HFF-Myc (cell line): ENCODE results near the gene CREBZF.

Experiments
- DNase-seq: peaks from one replicate; pipeline ENCODE4 v3.0.0-alpha.2; 2011; ENCODE audit warnings: low read depth; ENCODE audit errors: extremely low read depth
- H3K4me3 ChIP-seq: replicated peaks from 2 replicates; pipeline ENCODE4 v1.5.1; 2011; ENCODE audit warnings: low read depth, mild to moderate bottlenecking, control low read depth, low read length
- CTCF ChIP-seq: IDR thresholded peaks from 2 replicates; pipeline ENCODE4 v1.5.1; 2012; ENCODE audit warnings: mild to moderate bottlenecking, low read depth, low read length, control low read depth; ENCODE audit errors: missing control alignments

CREBZF gene, protein sequence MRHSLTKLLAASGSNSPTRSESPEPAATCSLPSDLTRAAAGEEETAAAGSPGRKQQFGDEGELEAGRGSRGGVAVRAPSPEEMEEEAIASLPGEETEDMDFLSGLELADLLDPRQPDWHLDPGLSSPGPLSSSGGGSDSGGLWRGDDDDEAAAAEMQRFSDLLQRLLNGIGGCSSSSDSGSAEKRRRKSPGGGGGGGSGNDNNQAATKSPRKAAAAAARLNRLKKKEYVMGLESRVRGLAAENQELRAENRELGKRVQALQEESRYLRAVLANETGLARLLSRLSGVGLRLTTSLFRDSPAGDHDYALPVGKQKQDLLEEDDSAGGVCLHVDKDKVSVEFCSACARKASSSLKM

DNA sequence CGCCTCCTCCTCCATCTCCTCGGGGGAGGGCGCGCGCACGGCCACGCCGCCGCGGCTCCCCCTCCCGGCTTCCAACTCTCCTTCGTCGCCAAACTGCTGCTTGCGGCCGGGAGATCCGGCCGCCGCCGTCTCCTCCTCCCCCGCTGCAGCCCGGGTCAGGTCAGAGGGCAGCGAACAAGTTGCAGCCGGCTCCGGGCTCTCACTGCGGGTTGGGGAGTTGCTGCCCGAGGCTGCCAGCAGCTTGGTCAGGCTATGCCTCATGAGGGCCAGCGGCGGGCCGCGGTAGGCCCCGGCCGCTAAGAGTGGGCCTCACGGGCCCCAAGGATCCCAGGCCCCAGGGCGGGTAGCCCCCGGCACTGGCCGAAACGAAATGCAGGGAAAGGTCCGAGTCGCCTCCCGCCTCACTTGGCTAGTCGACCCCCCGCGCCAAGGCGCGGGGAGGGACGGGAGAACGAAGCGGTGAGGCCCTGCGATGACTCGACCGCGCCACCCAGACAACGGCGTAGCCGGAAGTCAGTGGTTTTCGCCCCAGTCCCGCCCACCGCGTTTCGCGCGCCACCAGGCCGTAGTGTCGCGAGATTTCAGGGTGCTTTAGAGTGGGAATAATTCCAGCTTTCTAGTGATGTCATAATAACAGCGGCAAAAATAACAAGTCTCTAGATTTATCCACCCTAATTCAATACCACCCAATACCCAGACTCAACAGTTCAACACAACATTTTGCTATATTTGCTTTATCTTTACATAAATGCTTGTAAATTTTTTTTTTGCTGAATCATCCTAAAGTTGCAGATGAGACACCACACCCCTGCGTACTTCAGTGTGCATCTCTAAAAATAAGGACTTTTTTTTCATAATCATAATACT lies at the start of gene CREBZF:
CREBZF (minus strand) TSS at position 515 of the 867 bp plus-strand sequence; CDS start at position 261, 254 bp downstream.
- no peak for TF ChIP-seq CTCF
- DNase-seq, result peak; percentile 79
- peak within 1 kb of the TSS; percentile 75 for H3K4me3 ChIP-seq

DNA sequence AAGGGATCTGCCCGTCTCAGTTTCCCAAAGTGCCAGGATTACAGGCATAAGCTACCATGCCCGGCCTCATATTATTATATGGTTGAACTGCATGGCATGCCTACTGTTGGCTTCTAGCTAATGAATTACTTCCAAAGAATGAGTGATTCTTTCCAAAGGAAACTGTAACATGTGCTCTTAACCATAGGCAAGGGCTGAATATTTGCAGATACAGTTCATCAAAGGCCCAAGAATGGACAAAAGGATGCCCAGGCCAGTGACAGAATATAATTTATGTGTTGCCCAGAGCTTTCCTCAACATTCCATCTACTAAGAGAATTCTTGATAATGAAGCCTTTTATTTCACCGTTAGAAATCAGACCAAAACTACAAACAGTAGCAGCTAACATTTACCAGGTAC lies 48.0 kb upstream of the CREBZF start:
- DNase-seq, result no peak
- H3K4me3 ChIP-seq, result no peak overlapping the region
- TF ChIP-seq CTCF, result no peak

GRCh38 chr11:85710917-85711316 lies 46.0 kb upstream of the CREBZF start:
- H3K4me3 ChIP-seq, result no peak overlapping the region
- no peak for DNase-seq
- no peak for TF ChIP-seq CTCF

DNA sequence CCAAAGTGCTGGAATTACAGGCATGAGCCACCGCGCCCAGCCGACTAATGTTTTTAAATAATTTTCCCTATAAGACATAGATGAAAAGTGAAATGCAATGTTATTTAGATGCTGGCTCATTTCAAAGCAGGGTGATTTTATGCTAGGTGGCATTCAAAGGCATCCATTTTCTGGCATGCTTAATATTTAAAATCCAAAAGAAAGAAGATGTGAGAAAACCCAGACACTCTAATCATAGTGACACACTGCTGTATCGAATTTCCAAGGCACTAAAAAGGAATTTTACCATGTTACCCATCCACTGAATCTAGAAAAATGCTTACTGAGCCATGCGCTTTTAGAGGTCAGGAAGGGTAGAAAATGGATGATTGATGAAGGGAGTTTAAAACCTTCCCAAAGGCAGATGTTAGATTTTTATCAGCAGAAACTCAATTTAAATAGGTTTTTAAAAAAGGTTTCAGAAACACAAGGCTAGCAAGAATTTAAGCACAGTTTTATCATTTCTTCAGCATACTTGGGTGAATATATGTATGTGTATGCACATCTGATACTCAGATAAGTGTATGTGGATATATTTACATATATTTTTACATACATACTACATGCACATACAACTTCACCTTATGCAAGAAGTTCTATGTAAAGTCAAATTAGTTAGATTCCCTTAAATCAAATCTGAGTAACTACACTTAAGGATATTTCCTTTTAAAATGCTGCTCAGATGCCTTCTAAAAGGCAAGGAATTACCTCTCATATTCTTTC lies 45.2 kb upstream of the CREBZF start:
- DNase-seq, result no peak
- H3K4me3 ChIP-seq, result no peak overlapping the region
- TF ChIP-seq CTCF, result no peak

GRCh38 chr11:85705800-85706199 lies 40.9 kb upstream of the CREBZF start:
- no peak overlapping the region for H3K4me3 ChIP-seq
- no peak for DNase-seq
- TF ChIP-seq CTCF, result no peak

- no peak for TF ChIP-seq CTCF
- no peak overlapping the region for H3K4me3 ChIP-seq
- DNase-seq, result no peak
Measured at GRCh38 chr11:85704967-85705366, 40.0 kb upstream of the CREBZF start.
